GM21447 (cell line): ENCODE measurements around the gene OGT.
"Not testable (repeated sequence)": the region's sequence is repeated elsewhere in the genome, so short reads cannot be mapped to it uniquely, and the experiment has no call there.

ENCODE experiments used
- ATAC-seq: cut with Tn5 transposase; IDR thresholded peaks from one replicate; pipeline ENCODE4 v1.9.1; 2021; ENCODE audit not compliant: unreplicated experiment

Gene OGT

GRCh38 chrX:71537743-71538142 is 4.8 kb downstream of the OGT start:
- ATAC-seq = no peak

GRCh38 chrX:71540801-71541200 is 7.9 kb downstream of the OGT start:
- ATAC-seq = peak; percentile 18

- ATAC-seq = peak; percentile 87
Observed at GRCh38 chrX:71541210-71542022, 8.5 kb downstream of the OGT start.

GRCh38 chrX:71542411-71542810 is 9.5 kb downstream of the OGT start:
- ATAC-seq = no peak

- no peak for ATAC-seq
Observed at GRCh38 chrX:71542825-71543224, 9.9 kb downstream of the OGT start.

GRCh38 chrX:71543316-71543715 is 10.4 kb downstream of the OGT start:
- no peak for ATAC-seq

GRCh38 chrX:71545364-71545763 is 12.5 kb downstream of the OGT start:
- ATAC-seq = no peak

GRCh38 chrX:71546879-71547278 is 14.0 kb downstream of the OGT start:
- ATAC-seq = no peak

GRCh38 chrX:71547339-71547738 is 14.4 kb downstream of the OGT start:
- ATAC-seq = no peak

- ATAC-seq = no peak
Observed at GRCh38 chrX:71549986-71550385, 17.1 kb downstream of the OGT start.

- ATAC-seq = no peak
Observed at GRCh38 chrX:71550578-71550977, 17.7 kb downstream of the OGT start.

GRCh38 chrX:71556036-71556435 is 23.1 kb downstream of the OGT start:
- no peak for ATAC-seq

GRCh38 chrX:71558920-71559319 is 26.0 kb downstream of the OGT start:
- no peak for ATAC-seq

GRCh38 chrX:71559773-71560172 is 26.9 kb downstream of the OGT start:
- not testable (repeated sequence) for ATAC-seq

- no peak for ATAC-seq
Observed at GRCh38 chrX:71563921-71564320, 31.0 kb downstream of the OGT start.

GRCh38 chrX:71565474-71566041 is 32.7 kb downstream of the OGT start:
- ATAC-seq = no peak

- not testable (repeated sequence) for ATAC-seq
Observed at GRCh38 chrX:71571390-71571789, 38.5 kb downstream of the OGT start.

- ATAC-seq = no peak
Observed at GRCh38 chrX:71573590-71573989, 40.7 kb downstream of the OGT start.

GRCh38 chrX:71577682-71578081 is 44.8 kb downstream of the OGT start:
- no peak for ATAC-seq

GRCh38 chrX:71578253-71579135 is 45.6 kb downstream of the OGT start, which contains the start of gene GCNA:
Gene GCNA (plus strand): TSS chrX:71578437. CDS start chrX:71580822, 2,385 bp downstream.
- no peak for ATAC-seq

- ATAC-seq = no peak
Observed at GRCh38 chrX:71579136-71579989, 46.5 kb downstream of the OGT start.
